ENCODE results near the gene FOS.
"Not testable (repeated sequence)": the region's sequence is repeated elsewhere in the genome, so short reads cannot be mapped to it uniquely, and the experiment has no call there.

FOS gene

DNA sequence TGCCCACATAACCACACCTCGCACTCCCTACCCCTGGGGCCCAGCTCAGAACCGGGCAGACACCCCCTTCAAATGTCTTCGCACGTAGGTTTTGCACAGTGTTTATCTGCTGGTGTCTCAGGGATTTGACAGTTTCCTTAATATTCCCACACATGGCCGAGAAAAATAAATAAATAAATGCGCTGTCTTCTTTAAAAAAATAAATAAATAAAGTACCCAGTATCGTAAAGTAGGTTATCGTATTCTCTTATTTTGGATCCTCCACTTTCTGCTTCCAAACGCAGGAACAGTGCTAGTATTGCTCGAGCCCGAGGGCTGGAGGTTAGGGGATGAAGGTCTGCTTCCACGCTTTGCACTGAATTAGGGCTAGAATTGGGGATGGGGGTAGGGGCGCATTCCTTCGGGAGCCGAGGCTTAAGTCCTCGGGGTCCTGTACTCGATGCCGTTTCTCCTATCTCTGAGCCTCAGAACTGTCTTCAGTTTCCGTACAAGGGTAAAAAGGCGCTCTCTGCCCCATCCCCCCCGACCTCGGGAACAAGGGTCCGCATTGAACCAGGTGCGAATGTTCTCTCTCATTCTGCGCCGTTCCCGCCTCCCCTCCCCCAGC lies 710 bp upstream of the FOS start:
- peak; percentile 61 for DNase-seq

DNA sequence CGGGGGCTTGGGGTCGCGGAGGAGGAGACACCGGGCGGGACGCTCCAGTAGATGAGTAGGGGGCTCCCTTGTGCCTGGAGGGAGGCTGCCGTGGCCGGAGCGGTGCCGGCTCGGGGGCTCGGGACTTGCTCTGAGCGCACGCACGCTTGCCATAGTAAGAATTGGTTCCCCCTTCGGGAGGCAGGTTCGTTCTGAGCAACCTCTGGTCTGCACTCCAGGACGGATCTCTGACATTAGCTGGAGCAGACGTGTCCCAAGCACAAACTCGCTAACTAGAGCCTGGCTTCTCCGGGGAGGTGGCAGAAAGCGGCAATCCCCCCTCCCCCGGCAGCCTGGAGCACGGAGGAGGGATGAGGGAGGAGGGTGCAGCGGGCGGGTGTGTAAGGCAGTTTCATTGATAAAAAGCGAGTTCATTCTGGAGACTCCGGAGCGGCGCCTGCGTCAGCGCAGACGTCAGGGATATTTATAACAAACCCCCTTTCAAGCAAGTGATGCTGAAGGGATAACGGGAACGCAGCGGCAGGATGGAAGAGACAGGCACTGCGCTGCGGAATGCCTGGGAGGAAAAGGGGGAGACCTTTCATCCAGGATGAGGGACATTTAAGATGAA lies 630 bp downstream of the FOS start:
- peak; percentile 68 for DNase-seq

DNA sequence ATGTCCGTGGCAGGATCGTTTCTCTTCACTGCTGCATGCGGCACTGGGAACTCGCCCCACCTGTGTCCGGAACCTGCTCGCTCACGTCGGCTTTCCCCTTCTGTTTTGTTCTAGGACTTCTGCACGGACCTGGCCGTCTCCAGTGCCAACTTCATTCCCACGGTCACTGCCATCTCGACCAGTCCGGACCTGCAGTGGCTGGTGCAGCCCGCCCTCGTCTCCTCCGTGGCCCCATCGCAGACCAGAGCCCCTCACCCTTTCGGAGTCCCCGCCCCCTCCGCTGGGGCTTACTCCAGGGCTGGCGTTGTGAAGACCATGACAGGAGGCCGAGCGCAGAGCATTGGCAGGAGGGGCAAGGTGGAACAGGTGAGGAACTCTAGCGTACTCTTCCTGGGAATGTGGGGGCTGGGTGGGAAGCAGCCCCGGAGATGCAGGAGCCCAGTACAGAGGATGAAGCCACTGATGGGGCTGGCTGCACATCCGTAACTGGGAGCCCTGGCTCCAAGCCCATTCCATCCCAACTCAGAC lies 1.2 kb downstream of the FOS start:
- DNase-seq, result no peak

DNA sequence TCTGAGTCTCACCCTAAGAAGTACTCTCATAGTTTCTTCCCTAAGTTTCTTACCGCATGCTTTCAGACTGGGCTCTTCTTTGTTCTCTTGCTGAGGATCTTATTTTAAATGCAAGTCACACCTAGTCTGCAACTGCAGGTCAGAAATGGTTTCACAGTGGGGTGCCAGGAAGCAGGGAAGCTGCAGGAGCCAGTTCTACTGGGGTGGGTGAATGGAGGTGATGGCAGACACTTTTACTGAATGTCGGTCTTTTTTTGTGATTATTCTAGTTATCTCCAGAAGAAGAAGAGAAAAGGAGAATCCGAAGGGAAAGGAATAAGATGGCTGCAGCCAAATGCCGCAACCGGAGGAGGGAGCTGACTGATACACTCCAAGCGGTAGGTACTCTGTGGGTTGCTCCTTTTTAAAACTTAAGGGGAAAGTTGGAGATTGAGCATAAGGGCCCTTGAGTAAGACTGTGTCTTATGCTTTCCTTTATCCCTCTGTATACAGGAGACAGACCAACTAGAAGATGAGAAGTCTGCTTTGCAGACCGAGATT lies 1.7 kb downstream of the FOS start:
- no peak for DNase-seq

- DNase-seq, result no peak
These were observed 2.4 kb downstream of the FOS start for GRCh38 chr14:75280831-75281653.

DNA sequence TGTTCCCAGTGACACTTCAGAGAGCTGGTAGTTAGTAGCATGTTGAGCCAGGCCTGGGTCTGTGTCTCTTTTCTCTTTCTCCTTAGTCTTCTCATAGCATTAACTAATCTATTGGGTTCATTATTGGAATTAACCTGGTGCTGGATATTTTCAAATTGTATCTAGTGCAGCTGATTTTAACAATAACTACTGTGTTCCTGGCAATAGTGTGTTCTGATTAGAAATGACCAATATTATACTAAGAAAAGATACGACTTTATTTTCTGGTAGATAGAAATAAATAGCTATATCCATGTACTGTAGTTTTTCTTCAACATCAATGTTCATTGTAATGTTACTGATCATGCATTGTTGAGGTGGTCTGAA lies 3.0 kb downstream of the FOS start:
- DNase-seq, result no peak

- DNase-seq, result no peak
These were observed 3.5 kb downstream of the FOS start for GRCh38 chr14:75282170-75282554.

DNA sequence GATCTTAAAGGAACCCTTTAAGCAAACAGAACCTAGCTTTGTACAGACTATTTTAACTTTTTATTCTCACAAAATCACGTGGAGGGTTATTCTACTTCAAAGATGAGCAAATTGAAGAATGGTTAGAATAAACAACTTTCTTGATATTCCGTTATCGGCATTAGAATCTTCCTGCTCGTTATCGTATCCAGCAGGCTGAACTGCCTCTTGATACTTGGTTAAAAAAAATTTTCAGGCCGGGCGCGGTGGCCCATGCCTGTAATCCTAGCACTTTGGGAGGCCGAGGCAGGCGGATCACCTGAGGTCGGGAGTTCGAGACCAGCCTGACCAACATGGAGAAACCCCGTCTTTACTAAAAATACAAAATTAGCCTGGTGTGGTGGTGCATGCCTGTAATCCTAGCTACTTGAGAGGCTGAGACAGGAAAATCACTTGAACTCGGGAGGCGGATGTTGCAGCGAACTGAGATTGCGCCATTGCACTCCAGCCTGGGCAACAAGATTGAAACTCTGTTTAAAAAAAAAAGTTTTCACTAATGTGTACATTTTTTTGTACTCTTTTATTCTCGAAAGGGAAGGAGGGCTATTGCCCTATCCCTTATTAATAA lies 4.0 kb downstream of the FOS start:
- not testable (repeated sequence) for DNase-seq

GRCh38 chr14:75283162-75283832 lies 4.7 kb downstream of the FOS start:
- no peak for DNase-seq

DNA sequence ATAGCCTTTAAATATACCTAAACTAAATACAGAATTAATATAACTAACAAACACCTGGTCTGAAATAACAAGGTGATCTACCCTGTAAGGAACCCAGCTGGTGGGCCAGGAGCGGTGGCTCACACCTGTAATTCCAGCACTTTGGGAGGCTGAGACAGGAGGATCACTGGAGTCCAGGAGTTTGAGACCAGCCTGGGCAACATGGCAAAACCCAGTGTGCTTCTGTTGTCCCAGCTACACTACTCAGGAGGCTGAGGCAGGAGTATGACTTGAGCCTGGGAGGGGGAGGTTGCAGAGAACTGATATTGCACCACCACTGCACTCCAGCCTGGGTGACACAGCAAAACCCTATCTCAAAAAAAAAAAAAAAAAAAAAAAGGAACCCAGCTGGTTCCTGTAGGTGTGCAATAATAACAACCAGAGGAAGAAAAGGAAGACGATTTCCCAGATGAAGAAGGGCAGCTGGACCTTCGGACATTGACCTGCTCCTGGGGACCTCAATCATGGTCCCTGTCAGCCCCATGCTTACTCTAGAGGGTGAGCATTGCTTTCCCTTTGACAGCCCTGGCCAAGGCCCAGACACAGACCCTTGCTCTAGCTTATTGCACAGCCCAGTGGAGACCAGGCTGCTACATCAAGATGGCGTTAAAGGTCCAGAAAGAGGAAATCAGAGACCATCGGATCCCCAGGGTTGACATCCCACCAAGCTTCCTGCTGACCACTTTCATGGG lies 5.4 kb downstream of the FOS start:
- no peak for DNase-seq

- DNase-seq, result no peak
These were observed 6.7 kb downstream of the FOS start for GRCh38 chr14:75285331-75285730.

DNA sequence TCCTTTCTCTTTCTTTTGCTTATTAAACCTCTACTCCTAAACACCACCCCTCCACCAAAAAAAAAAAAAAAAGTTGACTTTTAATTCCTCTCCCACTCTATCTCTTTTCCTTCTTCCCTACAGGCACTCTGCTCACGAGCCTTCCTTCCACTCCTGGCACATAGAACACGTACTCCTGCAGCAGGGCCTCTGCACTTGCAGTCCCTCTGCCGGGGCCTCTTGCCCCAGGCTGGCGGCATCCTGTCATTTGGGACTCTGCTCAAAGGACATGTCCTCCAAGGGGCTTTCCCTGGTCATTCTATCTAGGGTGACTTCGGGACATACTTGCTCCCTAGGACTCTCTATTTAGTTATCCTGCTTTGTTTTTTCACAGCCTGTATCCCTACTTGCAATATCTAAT lies 7.7 kb downstream of the FOS start:
- no peak for DNase-seq

GRCh38 chr14:75289840-75290388 lies 11.3 kb downstream of the FOS start:
- DNase-seq, result no peak

DNA sequence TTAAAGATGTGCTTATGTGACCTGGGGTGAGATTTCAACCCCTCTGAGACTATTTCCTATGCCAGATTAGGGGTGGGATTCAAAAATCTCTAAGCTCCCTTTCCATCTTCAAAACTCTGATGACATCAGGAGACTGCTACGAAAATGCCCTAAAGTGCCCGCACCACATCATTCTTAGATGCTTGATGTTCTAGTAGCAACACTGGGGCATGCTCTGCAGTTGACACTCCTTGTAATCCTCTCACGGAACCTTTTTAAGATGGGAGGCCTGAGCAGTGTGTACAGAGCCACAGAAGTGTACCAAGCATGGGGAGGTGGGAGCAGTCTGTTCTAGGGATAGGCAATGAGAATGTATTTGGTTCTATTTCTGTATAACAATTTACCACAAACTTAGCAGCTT lies 12.2 kb downstream of the FOS start:
- no peak for DNase-seq

- DNase-seq, result no peak
These were observed 12.7 kb downstream of the FOS start for GRCh38 chr14:75291331-75291730.

DNA sequence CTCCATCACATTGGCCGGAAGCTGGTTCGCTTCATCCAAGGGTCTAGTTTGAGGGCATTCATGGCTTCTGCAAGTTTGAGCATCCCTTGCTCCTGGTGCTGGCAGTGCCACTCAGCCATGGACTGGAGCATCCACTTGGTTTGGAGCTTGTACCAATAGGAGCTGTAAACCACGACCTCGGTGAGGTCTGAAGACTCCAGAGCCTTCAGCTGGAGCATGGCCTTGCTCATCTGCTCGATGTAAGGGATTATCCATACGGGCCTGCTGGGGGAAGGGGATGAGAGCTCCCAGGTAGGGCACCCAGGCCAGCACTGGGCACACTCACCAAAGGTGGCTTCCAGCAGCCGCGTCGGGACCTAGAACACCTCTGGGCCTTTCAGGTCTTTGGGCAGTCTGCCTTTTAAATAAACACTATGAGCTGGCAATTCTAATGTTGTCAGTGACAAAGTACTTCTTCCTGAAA lies 13.5 kb downstream of the FOS start:
- no peak for DNase-seq

GRCh38 chr14:75292886-75293285 lies 14.3 kb downstream of the FOS start:
- no peak for DNase-seq

DNA sequence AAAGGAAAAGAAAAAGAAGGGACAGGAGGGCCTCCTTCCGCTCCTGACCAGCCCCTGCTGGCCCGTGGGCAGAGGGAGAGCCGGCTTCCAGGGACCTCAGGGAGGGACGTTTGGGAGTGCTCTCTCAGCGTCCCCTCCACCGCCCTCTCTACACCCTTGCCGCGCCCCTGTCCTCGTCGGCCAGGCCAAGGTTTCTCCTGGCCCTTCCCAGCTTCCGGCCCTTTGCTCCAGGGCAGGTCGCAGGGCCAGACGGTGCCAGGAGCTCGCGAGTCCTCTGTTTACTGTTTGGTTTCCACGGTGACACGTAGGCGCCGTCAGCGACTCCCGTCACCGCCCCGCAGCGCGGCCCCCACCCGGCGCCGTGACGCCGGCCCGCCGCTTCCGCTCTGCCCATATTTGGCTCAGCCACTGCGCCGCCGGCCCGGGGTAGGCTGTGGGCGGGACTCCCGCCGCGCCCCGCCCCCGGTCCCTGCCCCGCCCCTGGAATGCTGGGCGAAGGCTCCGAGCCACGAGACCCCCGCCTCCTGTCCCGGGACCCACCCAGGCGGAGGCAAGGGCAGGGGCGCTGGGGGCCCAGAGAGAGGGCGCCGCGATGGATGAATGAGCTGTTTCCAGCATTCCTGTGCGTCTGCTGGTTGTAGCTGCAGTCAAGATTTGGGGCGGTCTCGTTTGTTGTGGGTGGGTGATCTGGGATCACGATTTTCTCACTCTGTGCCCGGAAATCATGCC lies 15.5 kb downstream of the FOS start:
- DNase-seq, result peak; percentile 90

DNA sequence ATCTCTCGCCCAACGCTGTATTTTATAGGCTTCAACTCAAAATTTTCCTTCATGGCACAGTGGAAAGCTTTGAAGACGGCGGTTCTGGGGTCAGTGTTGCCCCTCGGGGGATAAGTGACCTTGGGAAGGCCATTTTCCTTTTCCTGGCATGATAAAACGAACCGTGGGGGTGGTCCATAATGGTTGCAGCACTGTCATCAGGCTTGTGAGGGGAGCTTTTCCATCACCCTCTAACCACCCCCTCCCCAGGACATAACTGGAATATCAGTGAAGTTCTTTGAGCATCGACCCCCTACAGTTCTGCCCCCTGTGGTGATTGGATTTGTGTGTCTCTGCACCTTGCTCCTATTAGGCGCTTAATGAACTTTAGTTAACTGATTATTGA lies 16.0 kb downstream of the FOS start:
- peak; percentile 46 for DNase-seq

GRCh38 chr14:75295061-75295461 lies 16.4 kb downstream of the FOS start:
- DNase-seq, result no peak

Measured in NCI-H2171 treated with DMSO at 0.1 percent for 48 hours (cell line).